GM12891 (cell line): Measurements from ENCODE around the gene FREY1.

Experiments used
- PAX5 ChIP-seq: IDR thresholded peaks from 2 replicates; pipeline ENCODE4 v1.6.1; 2011; ENCODE audit warnings: low read length, moderate library complexity, mild to moderate bottlenecking; ENCODE audit not compliant: insufficient read depth, severe bottlenecking
- POLR2A ChIP-seq: IDR thresholded peaks from 2 replicates; pipeline ENCODE4 v1.6.1; 2011; ENCODE audit warnings: low read depth, low read length, control low read depth
- POLR2AphosphoS5 ChIP-seq: IDR thresholded peaks from 2 replicates; pipeline ENCODE4 v1.6.1; 2011; ENCODE audit warnings: low read depth, low read length, control low read depth

- TF ChIP-seq POLR2A (no peak), PAX5 (no peak), POLR2AphosphoS5 (no peak)
These were observed 3.6 kb upstream of the FREY1 start for GRCh38 chr11:45910623-45911022.
